NCI-H2171 (cell line): ENCODE measurements around the gene KCNC1.

Experiments used
- DNase-seq: peaks from one replicate; lab custom pipeline; 2025; lab: John Stamatoyannopoulos, UW

Gene KCNC1

GRCh38 chr11:17793642-17794170 is 59.1 kb downstream of the KCNC1 start:
- no peak for DNase-seq

- no peak for DNase-seq
These were observed 60.4 kb downstream of the KCNC1 start for GRCh38 chr11:17794981-17795380.

- DNase-seq = no peak
These were observed 61.6 kb downstream of the KCNC1 start for GRCh38 chr11:17796154-17796553.

GRCh38 chr11:17798253-17798652 is 63.7 kb downstream of the KCNC1 start:
- no peak for DNase-seq

- DNase-seq = no peak
These were observed 64.1 kb downstream of the KCNC1 start for GRCh38 chr11:17798716-17799115.

GRCh38 chr11:17799147-17799546 is 64.6 kb downstream of the KCNC1 start:
- DNase-seq = no peak

- DNase-seq = no peak
These were observed 66.6 kb downstream of the KCNC1 start for GRCh38 chr11:17801166-17801565.

GRCh38 chr11:17802491-17802890 is 67.9 kb downstream of the KCNC1 start:
- DNase-seq = no peak

- DNase-seq = no peak
These were observed 69.3 kb downstream of the KCNC1 start for GRCh38 chr11:17803754-17804334.

GRCh38 chr11:17805043-17805442 is 70.5 kb downstream of the KCNC1 start:
- DNase-seq = no peak

- DNase-seq = no peak
These were observed 71.3 kb downstream of the KCNC1 start for GRCh38 chr11:17805873-17806272.

- no peak for DNase-seq
These were observed 72.5 kb downstream of the KCNC1 start for GRCh38 chr11:17807034-17807433.

GRCh38 chr11:17810041-17810440 is 75.5 kb downstream of the KCNC1 start:
- DNase-seq = no peak

GRCh38 chr11:17810746-17811145 is 76.2 kb downstream of the KCNC1 start:
- no peak for DNase-seq

- DNase-seq = no peak
These were observed 76.8 kb downstream of the KCNC1 start for GRCh38 chr11:17811352-17811751.

- DNase-seq = no peak
These were observed 77.7 kb downstream of the KCNC1 start for GRCh38 chr11:17812091-17812864.

- DNase-seq = no peak
These were observed 78.2 kb downstream of the KCNC1 start for GRCh38 chr11:17812865-17813187.

- DNase-seq = no peak
These were observed 78.9 kb downstream of the KCNC1 start for GRCh38 chr11:17813391-17814059.

- DNase-seq = no peak
These were observed 80.0 kb downstream of the KCNC1 start for GRCh38 chr11:17814546-17814945.

GRCh38 chr11:17816232-17816931 is 81.8 kb downstream of the KCNC1 start:
- DNase-seq = no peak

GRCh38 chr11:17821648-17822400 is 87.2 kb downstream of the KCNC1 start:
- no peak for DNase-seq

GRCh38 chr11:17822401-17822781 is 87.8 kb downstream of the KCNC1 start:
- DNase-seq = no peak
